HG02759 (cell line): ENCODE measurements around the gene ZNF821.
"Not testable (repeated sequence)": the region's sequence is repeated elsewhere in the genome, so short reads cannot be mapped to it uniquely, and the experiment has no call there.

Experiments used
- ATAC-seq: cut with Tn5 transposase; IDR thresholded peaks from one replicate; pipeline ENCODE4 v1.9.1; 2021; ENCODE audit warnings: mild to moderate bottlenecking, moderate library complexity; ENCODE audit not compliant: unreplicated experiment

The ZNF821 gene

GRCh38 chr16:71883849-71884638 lies at the start of gene ZNF821:
ZNF821 (minus strand) TSS chr16:71884182; CDS start chr16:71879946, 4,236 bp downstream.
- peak; percentile 62 for ATAC-seq

- ATAC-seq, result no peak
Measured at GRCh38 chr16:71933017-71933416, 49.0 kb upstream of the ZNF821 start.

- no peak for ATAC-seq
Measured at GRCh38 chr16:71931599-71931998, 47.6 kb upstream of the ZNF821 start.

GRCh38 chr16:71931001-71931400 lies 47.0 kb upstream of the ZNF821 start:
- no peak for ATAC-seq

- ATAC-seq, result no peak
Measured at GRCh38 chr16:71930013-71930563, 46.1 kb upstream of the ZNF821 start.

- ATAC-seq, result no peak
Measured at GRCh38 chr16:71929048-71929447, 45.1 kb upstream of the ZNF821 start.

GRCh38 chr16:71927787-71928186 lies 43.8 kb upstream of the ZNF821 start:
- no peak for ATAC-seq

- no peak for ATAC-seq
Measured at GRCh38 chr16:71927383-71927782, 43.4 kb upstream of the ZNF821 start.

GRCh38 chr16:71924710-71925109 lies 40.7 kb upstream of the ZNF821 start:
- no peak for ATAC-seq

- no peak for ATAC-seq
Measured at GRCh38 chr16:71923941-71924690, 40.1 kb upstream of the ZNF821 start.

GRCh38 chr16:71920658-71921057 lies 36.7 kb upstream of the ZNF821 start:
- no peak for ATAC-seq

- no peak for ATAC-seq
Measured at GRCh38 chr16:71919035-71919434, 35.1 kb upstream of the ZNF821 start.

- ATAC-seq, result no peak
Measured at GRCh38 chr16:71917900-71918299, 33.9 kb upstream of the ZNF821 start.

GRCh38 chr16:71916397-71916920 lies 32.5 kb upstream of the ZNF821 start:
- no peak for ATAC-seq

GRCh38 chr16:71915350-71915749 lies 31.4 kb upstream of the ZNF821 start:
- ATAC-seq, result no peak

- no peak for ATAC-seq
Measured at GRCh38 chr16:71914802-71915201, 30.8 kb upstream of the ZNF821 start.

GRCh38 chr16:71912534-71913275 lies 28.7 kb upstream of the ZNF821 start:
- no peak for ATAC-seq

- ATAC-seq, result no peak
Measured at GRCh38 chr16:71911121-71911520, 27.1 kb upstream of the ZNF821 start.

GRCh38 chr16:71905765-71906164 lies 21.8 kb upstream of the ZNF821 start:
- ATAC-seq, result not testable (repeated sequence)

- ATAC-seq, result no peak
Measured at GRCh38 chr16:71904239-71904638, 20.3 kb upstream of the ZNF821 start.

GRCh38 chr16:71903608-71904007 lies 19.6 kb upstream of the ZNF821 start:
- no peak for ATAC-seq
